Ishikawa (cell line): ENCODE measurements around the gene CACUL1.

Experiments
- CEBPB ChIP-seq: IDR thresholded peaks from 2 replicates; pipeline ENCODE4 v1.6.1; 2012
- CREB1 ChIP-seq: IDR thresholded peaks from 2 replicates; pipeline ENCODE4 v1.6.1; 2012; ENCODE audit warnings: low read depth
- EGR1 ChIP-seq: IDR thresholded peaks from 2 replicates; pipeline ENCODE4 v1.6.1; 2012
- EP300 ChIP-seq: IDR thresholded peaks from 2 replicates; pipeline ENCODE4 v1.6.1; 2012; ENCODE audit warnings: borderline replicate concordance
- FOXM1 ChIP-seq: IDR thresholded peaks from 2 replicates; pipeline ENCODE4 v1.6.1; 2012; ENCODE audit warnings: low read depth, borderline replicate concordance
- NFIC ChIP-seq: IDR thresholded peaks from 2 replicates; pipeline ENCODE4 v1.6.1; 2012
- RAD21 ChIP-seq: IDR thresholded peaks from 2 replicates; pipeline ENCODE4 v1.6.1; 2012; ENCODE audit warnings: low read depth
- TAF1 ChIP-seq: IDR thresholded peaks from 2 replicates; pipeline ENCODE4 v1.6.1; 2012; ENCODE audit warnings: low read depth, mild to moderate bottlenecking
- TCF12 ChIP-seq: IDR thresholded peaks from 2 replicates; pipeline ENCODE4 v1.6.1; 2012; ENCODE audit warnings: low read depth
- TEAD4 ChIP-seq: IDR thresholded peaks from 2 replicates; pipeline ENCODE4 v1.6.1; 2012
- YY1 ChIP-seq: IDR thresholded peaks from 2 replicates; pipeline ENCODE4 v1.6.1; 2012; ENCODE audit warnings: low read depth
- ZBTB7A ChIP-seq: IDR thresholded peaks from 2 replicates; pipeline ENCODE4 v1.6.1; 2012; ENCODE audit warnings: low read depth
- TF ChIP-seq, protein P1 (sequence below): IDR thresholded peaks from 2 replicates; pipeline ENCODE4 v1.6.1; 2012; ENCODE audit warnings: low read depth, mild to moderate bottlenecking
- TF ChIP-seq, protein P2 (sequence below): IDR thresholded peaks from 2 replicates; pipeline ENCODE4 v1.6.1; 2012
- TF ChIP-seq, protein P3 (sequence below): IDR thresholded peaks from 2 replicates; pipeline ENCODE4 v1.6.1; 2012

Gene CACUL1

DNA sequence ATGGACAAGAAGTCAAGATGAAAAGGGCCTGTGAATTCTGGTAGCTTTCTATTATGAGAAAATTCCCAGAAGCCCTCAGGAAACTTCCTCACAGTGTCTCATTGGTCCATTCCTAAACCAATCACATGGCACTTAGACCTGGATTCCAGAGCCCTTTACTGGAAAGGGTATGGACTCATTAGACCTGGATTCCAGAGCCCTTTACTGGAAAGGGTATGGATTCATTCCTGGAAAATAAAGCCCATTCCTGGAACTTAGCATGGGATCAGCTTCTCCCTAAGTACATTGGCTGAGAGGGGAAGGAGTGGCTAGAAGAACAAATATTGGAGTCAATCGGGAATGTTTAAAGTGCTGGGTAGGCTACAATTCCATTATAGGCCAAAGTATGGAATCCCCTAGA lies 3.7 kb upstream of the CACUL1 start:
- TF ChIP-seq, protein P1, sequence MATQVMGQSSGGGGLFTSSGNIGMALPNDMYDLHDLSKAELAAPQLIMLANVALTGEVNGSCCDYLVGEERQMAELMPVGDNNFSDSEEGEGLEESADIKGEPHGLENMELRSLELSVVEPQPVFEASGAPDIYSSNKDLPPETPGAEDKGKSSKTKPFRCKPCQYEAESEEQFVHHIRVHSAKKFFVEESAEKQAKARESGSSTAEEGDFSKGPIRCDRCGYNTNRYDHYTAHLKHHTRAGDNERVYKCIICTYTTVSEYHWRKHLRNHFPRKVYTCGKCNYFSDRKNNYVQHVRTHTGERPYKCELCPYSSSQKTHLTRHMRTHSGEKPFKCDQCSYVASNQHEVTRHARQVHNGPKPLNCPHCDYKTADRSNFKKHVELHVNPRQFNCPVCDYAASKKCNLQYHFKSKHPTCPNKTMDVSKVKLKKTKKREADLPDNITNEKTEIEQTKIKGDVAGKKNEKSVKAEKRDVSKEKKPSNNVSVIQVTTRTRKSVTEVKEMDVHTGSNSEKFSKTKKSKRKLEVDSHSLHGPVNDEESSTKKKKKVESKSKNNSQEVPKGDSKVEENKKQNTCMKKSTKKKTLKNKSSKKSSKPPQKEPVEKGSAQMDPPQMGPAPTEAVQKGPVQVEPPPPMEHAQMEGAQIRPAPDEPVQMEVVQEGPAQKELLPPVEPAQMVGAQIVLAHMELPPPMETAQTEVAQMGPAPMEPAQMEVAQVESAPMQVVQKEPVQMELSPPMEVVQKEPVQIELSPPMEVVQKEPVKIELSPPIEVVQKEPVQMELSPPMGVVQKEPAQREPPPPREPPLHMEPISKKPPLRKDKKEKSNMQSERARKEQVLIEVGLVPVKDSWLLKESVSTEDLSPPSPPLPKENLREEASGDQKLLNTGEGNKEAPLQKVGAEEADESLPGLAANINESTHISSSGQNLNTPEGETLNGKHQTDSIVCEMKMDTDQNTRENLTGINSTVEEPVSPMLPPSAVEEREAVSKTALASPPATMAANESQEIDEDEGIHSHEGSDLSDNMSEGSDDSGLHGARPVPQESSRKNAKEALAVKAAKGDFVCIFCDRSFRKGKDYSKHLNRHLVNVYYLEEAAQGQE: no peak
- TF ChIP-seq TAF1 (no peak), YY1 (no peak), CEBPB (no peak), ZBTB7A (no peak), EP300 (no peak), RAD21 (no peak), CREB1 (no peak), NFIC (no peak), EGR1 (no peak), TCF12 (no peak), FOXM1 (no peak), TEAD4 (no peak)
- TF ChIP-seq, protein P2, sequence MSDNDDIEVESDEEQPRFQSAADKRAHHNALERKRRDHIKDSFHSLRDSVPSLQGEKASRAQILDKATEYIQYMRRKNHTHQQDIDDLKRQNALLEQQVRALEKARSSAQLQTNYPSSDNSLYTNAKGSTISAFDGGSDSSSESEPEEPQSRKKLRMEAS: no peak
- TF ChIP-seq, protein P3, sequence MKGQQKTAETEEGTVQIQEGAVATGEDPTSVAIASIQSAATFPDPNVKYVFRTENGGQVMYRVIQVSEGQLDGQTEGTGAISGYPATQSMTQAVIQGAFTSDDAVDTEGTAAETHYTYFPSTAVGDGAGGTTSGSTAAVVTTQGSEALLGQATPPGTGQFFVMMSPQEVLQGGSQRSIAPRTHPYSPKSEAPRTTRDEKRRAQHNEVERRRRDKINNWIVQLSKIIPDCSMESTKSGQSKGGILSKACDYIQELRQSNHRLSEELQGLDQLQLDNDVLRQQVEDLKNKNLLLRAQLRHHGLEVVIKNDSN: no peak

DNA sequence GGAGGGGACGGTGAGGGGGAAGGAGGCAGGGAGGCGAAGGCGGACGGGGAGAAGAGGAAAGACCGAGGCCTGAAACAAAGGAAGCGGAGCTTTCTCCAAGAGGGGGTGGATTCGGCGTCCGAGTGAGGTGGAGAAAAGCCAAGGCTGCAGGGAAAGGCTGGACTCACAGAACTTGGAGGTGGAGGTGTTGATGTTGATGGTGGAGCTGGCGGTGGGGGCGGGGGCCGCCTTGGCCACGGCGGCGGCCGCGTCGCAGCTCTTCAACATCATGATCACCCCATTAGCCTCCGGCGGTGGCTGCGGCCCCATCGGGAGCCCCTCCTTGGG lies 578 bp downstream of the CACUL1 start:
- TF ChIP-seq YY1: 0 out of 2 replicates have a peak, but pooled peaks have one; percentile 8
- TF ChIP-seq ZBTB7A: no peak
- no peak for TF ChIP-seq RAD21

DNA sequence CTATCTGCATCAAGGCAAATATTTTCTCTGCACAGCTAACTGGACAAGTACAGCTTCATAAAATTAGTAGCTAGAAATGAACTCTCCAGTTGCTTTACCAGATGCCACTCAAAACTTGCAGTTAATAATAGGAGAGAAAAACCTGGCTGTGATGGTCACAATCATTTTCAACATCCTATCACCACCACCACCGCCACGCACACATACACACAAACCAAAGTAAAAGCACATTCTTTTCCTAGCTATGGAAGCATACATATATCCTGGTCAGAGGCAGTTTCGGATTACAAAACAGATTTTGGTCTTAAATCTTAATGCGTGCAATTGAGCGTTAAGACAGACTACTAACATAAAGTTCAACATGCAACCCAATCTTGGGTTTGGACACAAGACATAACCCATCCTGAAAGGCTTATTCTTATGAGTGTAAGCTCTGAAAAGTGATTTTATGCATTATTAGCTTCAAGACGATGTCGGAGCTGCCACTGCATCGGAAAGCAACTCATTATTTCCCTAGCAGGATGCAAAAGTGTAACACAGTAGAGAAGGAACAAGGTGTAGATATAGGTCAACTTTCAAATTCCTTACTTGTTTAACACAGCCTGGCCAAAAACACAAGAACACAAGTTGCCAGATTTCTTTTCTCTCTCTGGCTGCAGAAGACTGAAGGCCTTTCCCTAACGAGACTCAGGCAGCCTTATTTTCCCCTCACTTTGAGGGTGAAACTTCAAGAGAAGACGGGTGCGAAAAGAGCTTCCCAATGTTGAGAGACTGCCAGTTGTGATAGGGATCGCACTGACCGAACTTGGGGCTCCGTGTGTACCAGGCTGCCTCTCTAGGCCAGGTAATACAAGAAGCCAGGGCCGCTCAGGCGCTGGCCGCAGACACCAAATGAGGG lies 1.2 kb downstream of the CACUL1 start:
- TF ChIP-seq TAF1 (no peak), EGR1 (no peak), YY1 (no peak), ZBTB7A (no peak), CEBPB (no peak), FOXM1 (no peak), EP300 (no peak)
- TF ChIP-seq, protein P3: no peak
- TF ChIP-seq, protein P1: no peak
- TF ChIP-seq, protein P2: no peak

DNA sequence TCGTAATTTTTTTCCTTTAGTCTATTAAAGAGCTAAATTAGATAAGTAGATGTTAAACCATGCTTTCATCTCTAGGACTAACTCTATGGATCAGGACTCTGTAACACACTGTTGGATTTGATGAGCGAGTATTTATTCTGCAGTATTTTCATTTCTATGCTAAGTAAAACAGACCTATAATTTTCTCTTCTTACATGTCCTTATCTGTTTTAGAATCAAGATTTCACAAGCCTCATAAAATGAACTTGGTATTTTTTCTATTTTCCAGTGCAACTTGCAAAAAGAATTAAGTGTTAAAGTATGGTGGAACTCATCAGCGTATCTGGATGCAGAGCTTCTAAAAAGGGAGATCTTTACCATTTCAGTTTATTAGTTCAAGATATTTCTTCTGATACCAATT lies 2.4 kb downstream of the CACUL1 start:
- TF ChIP-seq FOXM1: no peak
- no peak for TF ChIP-seq TAF1
- TF ChIP-seq, protein P2: no peak
- no peak for TF ChIP-seq RAD21
- TF ChIP-seq TCF12: no peak
- TF ChIP-seq EGR1: no peak
- TF ChIP-seq CEBPB: no peak
- TF ChIP-seq YY1: no peak
- TF ChIP-seq, protein P3: no peak
- TF ChIP-seq NFIC: no peak
- TF ChIP-seq, protein P1: no peak
- no peak for TF ChIP-seq ZBTB7A
- TF ChIP-seq CREB1: no peak
- TF ChIP-seq EP300: no peak
- TF ChIP-seq TEAD4: no peak
